Measurements from ENCODE around the gene OLFM1.

The OLFM1 gene

DNA sequence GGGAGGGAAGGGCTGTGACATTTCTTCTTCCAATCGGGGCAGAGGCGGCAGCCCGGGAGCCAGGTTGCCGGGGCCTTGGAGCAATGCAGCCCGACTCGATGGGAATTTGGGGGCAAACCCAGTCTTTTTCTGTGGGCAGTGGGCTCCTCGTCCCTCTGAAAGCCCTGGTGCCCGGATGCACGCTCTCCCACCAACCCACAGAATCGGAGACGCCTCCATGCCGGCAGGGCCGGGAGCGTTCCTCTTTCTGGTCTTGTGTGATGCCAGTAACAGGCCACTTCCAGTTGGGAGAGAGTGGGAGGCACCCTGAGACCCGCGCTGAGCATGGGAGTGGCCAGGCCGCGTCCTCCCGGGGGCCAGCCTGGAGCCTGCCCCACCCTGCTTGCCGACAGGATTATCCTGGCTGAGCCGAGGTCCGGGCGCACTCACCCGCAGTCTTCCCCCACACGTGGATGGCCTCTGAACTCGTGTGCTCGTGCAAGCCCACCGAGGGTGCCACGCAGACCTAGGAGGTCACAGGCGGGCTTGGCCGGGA lies 17.8 kb downstream of the OLFM1 start:
- DNase-seq (ENCODE audit: extremely low read depth, low read depth), result no peak
- TF ChIP-seq, protein P1, sequence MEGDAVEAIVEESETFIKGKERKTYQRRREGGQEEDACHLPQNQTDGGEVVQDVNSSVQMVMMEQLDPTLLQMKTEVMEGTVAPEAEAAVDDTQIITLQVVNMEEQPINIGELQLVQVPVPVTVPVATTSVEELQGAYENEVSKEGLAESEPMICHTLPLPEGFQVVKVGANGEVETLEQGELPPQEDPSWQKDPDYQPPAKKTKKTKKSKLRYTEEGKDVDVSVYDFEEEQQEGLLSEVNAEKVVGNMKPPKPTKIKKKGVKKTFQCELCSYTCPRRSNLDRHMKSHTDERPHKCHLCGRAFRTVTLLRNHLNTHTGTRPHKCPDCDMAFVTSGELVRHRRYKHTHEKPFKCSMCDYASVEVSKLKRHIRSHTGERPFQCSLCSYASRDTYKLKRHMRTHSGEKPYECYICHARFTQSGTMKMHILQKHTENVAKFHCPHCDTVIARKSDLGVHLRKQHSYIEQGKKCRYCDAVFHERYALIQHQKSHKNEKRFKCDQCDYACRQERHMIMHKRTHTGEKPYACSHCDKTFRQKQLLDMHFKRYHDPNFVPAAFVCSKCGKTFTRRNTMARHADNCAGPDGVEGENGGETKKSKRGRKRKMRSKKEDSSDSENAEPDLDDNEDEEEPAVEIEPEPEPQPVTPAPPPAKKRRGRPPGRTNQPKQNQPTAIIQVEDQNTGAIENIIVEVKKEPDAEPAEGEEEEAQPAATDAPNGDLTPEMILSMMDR (IDR thresholded peaks at IDR 0.05; ENCODE audit: low read depth, low read length, missing control alignments), result no peak
- no peak overlapping the region for H3K4me3 ChIP-seq (replicated peaks; ENCODE audit: low read depth, low read length)

- DNase-seq (ENCODE audit: extremely low read depth, low read depth), result no peak
- TF ChIP-seq, protein P1 (IDR thresholded peaks at IDR 0.05; ENCODE audit: low read depth, low read length, missing control alignments), result no peak
- H3K4me3 ChIP-seq (replicated peaks; ENCODE audit: low read depth, low read length), result no peak overlapping the region
Observed at GRCh38 chr9:135105938-135106491, 18.5 kb downstream of the OLFM1 start.

- TF ChIP-seq, protein P1 (IDR thresholded peaks at IDR 0.05; ENCODE audit: low read depth, low read length, missing control alignments), result no peak
- H3K4me3 ChIP-seq (replicated peaks; ENCODE audit: low read depth, low read length), result no peak overlapping the region
- DNase-seq (ENCODE audit: extremely low read depth, low read depth), result no peak
Observed at GRCh38 chr9:135106551-135107270, 19.2 kb downstream of the OLFM1 start.

DNA sequence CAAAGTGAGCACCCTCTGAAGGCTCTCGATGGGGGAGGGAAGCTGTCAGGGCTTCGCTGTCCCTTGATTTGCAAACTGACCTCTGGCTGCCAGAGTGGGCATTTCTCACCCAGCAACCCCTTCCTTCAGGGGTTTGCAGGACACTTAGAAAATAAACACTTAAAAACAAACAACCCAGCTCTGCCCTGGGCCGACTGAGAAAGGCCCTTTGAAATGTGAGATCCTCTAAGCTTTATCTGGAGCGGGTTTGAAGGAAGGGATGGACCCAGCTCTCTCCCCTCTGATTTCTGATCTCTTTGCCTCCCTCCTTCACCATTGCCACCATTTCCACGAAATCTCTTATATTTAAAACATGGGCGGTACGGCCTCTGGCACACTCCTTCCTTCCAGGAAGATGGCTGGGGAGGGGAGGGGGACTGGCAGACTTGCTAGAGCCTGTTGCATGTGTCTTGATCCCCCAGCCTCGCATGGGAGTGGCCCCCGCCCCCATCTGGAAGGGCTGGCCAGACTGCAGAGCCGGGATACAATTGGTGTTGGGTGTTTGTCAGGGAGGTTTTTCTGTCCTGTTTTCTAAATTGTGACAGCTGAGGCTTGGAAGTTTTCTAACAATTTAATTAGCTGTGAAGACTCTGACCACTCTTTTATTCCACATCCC lies 20.2 kb downstream of the OLFM1 start:
- TF ChIP-seq, protein P1 (IDR thresholded peaks at IDR 0.05; ENCODE audit: low read depth, low read length, missing control alignments), result no peak
- DNase-seq (ENCODE audit: extremely low read depth, low read depth), result no peak
- H3K4me3 ChIP-seq (replicated peaks; ENCODE audit: low read depth, low read length), result no peak overlapping the region

DNA sequence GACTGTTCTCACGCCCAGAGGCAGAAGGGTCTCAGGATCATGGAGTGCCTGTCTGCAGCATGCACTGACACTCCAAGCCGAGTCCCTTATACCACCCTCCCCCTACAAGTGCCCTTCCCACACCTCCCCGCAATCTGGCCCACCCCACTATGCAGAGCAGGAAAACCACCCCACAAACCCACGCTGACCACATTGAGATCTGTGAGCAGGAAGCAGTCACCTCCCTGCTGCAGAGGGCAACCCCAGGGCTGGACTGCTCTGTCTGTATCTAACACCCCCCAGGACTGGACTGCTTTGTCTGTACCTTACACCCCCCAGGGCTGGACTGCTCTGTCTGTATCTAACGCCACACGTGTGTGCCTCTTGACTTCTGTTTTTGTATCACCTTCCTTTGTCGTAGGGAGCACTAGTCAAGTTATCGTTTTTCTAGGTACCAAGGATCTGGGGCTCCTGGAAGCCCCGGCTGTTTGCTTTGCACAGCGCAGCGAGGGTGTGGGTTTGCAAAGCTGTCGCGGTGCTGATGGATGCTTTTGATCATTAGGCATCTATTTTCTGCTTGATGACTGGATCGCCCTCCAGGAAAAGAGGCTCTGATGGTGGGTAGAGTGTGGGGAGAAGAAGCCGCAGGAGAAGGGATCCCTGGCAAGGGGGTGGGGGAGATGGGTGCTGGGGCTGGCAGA lies 21.5 kb downstream of the OLFM1 start:
- no peak overlapping the region for H3K4me3 ChIP-seq (replicated peaks; ENCODE audit: low read depth, low read length)
- TF ChIP-seq, protein P1 (IDR thresholded peaks at IDR 0.05; ENCODE audit: low read depth, low read length, missing control alignments), result no peak
- no peak for DNase-seq (ENCODE audit: extremely low read depth, low read depth)

DNA sequence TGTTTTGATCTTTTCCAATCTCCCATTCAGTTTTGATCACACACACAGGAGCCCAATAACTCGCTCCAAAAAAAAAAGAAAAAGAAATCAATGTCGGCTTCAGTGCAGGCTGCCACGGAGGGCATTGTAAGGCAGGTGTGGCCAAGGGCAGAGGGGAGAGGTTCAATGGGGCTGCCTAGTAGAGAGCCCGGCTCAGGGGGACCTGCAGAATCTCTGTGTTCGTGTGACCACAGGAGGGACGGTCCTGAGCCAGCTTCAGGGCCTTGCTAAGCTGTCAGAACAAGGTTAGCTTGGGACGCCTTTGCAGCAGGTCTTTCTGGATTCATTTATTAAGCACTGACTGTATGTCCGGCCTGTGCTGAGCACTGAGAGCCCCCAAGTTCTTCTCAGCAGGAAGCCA lies 22.2 kb downstream of the OLFM1 start:
- no peak overlapping the region for H3K4me3 ChIP-seq (replicated peaks; ENCODE audit: low read depth, low read length)
- DNase-seq (ENCODE audit: extremely low read depth, low read depth), result no peak
- TF ChIP-seq, protein P1 (IDR thresholded peaks at IDR 0.05; ENCODE audit: low read depth, low read length, missing control alignments), result no peak
